Activated CD4-positive, CD25-positive, alpha-beta regulatory T cell treated with anti-CD3 and anti-CD28 coated beads, Interleukin-2, amount 50 U/mL, for 72 hours (primary cell): ENCODE data around the gene NFIX.
A peak's percentile ranks its signal among the peaks of the same experiment; 100 is the strongest.

Experiments used
- DNase-seq: peaks from one replicate; pipeline ENCODE4 v3.0.0; 2021

The NFIX gene

DNA sequence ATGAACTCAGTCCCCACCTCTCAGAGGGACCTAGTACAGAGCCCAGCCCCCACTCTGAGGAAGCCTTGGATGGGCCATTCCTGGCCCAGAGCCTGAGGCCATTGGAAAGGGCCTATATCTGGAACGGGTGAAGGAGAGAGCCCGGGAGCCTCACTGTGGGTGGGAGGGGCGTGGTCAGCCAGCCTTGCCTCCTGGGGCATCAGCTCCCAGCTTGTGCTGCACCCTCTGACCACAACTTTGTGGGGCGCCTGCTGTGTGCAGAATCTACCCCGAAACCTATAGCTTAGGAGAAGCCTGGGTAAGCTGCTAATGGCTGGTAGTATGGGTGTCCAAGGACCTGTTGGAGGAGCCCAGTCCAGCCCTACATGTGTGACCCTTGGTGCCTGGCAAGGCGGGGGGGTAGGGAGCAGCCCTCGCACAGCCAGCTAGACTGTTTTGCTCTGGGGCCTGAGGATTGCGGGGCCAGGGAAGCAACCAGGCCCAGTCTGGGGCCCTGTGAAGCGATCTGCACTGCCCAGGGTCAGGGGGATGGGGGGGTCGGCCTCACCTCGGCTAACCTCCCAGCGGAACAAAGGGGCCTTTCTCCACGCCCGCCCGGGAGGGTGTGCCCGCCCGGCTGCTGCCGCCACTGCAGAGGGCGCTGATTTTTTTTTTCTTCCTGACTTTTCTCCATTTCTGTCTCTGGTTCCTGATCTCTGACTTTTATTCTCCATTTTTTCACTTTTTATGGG lies 65.1 kb downstream of the NFIX start:
- no peak for DNase-seq

- DNase-seq: peak; percentile 87
These were observed 66.0 kb downstream of the NFIX start for GRCh38 chr19:13060964-13061927.

- DNase-seq: no peak
These were observed 67.0 kb downstream of the NFIX start for GRCh38 chr19:13062317-13062716.

DNA sequence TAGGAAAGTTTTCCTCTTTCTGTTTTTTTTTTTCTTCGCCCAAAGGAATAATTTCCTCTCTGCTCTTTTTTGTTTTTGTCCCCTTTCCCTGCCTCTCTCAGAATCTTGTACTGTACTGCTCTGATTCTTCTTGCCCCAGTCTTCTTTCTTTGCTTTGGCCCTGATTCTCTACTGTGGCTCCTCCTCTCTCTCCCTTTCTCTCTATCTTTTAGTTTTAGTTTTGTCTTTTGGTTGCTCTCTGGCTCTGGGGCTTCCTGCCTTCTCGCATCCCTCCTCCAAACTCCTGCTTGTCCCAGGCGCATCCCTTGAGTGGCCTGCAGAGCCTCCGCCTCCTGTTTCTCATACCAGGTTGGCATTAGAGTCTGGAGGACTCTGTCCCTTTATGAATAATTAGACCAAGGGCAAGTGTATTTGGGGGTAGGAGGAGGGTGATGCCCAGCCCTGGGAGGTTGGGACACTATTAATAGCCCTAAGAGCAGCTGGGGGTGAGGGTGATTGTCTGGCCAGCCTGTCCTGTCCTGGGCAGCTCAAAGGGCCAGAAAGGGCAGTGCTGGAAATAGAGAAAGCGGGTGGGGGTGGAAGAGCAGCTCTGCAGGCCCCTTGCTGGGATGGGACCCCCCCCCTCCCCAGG lies 68.3 kb downstream of the NFIX start:
- DNase-seq: no peak

GRCh38 chr19:13064092-13064489 lies 68.8 kb downstream of the NFIX start:
- DNase-seq: no peak

DNA sequence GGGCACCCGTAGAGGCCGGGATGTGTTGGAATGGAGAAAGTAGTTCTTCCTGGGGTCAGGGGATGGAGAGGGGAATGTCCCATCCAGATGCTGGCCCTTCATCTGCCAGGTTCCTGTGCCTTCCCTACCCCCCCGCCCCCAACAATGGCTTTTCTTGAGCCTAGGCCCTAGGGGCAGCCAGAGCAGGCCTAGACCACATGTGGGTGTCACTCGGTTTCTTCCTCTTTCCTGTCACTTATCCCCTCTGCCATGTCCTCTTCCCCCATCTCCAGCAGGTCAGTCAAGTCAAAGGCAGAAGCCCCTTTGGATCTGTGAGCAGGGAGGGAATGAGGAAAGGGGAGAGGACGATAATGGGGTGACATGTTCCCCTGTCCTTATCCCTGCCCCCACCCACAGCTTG lies 71.0 kb downstream of the NFIX start:
- no peak for DNase-seq

DNA sequence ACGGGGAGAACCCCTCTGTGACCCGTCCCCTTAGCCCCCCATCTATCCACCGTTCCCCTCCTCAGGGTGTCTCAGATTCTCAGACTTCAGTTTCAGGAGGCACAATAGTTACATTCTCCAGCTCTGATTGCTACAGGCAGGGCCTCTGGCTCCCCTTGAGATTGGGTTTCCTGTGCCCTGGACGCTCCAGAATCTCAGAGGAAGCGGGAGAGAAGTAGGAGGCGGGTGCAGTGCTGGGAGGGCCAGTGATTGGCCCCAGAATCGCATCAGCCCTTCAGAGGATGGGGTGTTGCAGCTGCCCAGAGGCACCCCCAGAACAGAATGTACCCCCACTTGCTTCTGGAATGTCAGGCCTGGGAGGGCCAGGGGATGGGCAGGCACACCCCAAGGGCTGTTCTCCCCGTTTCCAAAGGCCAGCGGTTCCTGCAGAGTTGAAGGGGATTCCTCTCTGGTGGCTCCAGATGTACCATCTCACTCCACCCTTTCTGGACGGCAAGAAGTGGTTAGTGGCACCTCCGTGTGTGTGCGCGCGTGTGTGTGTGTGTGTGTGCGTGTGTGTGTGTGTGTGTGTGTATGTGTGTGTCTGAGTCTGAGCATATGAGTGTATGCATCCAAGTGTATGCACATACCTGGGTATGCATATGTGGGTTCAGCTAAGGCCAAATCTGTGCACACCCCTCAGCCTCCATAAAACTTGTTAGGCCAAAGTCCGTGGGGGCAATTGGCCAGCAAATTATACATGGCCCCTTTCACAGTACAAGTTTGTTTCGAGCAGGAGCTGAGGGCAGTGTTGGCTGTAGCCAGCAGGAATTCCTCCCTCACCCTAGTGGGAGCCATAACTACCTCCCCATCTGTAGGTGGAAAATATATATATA lies 71.9 kb downstream of the NFIX start:
- DNase-seq: no peak

DNA sequence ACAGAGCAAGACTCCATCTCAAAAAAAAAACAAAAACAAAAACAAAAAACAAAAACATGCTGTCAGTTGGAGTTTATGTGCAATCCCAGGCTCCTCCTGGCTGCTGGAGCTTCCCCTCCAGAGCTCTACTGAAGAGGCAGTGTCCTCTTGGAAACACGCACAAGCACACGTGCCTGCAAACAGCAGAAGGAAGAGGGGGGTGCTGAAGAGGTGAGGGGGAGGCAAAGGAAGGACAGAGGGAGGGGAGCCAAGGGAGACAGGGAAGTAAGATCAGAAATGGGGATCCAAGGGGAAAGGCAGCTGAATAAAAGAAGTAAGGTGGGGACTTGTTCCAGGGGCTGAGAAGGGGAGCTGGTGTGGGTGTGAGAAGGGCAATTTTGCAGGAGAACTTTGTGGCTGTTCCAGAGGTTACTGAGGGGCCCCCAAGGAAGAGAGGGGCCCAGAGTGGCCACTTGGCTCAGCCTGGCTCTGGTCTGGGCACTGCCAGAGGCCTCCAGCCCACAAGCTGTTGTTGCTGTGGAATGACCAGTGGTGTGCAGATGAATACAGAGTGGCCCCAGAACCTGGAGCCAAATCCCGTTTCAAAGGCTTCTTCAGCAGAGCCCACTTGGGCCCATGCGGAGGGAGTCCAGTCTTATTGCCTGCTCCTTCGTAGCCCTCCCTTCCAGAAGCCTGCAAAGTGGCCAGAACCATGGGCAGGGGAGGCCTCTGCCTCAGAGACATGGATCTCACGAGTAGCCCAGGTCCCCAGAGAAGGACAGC lies 73.0 kb downstream of the NFIX start:
- no peak for DNase-seq

DNA sequence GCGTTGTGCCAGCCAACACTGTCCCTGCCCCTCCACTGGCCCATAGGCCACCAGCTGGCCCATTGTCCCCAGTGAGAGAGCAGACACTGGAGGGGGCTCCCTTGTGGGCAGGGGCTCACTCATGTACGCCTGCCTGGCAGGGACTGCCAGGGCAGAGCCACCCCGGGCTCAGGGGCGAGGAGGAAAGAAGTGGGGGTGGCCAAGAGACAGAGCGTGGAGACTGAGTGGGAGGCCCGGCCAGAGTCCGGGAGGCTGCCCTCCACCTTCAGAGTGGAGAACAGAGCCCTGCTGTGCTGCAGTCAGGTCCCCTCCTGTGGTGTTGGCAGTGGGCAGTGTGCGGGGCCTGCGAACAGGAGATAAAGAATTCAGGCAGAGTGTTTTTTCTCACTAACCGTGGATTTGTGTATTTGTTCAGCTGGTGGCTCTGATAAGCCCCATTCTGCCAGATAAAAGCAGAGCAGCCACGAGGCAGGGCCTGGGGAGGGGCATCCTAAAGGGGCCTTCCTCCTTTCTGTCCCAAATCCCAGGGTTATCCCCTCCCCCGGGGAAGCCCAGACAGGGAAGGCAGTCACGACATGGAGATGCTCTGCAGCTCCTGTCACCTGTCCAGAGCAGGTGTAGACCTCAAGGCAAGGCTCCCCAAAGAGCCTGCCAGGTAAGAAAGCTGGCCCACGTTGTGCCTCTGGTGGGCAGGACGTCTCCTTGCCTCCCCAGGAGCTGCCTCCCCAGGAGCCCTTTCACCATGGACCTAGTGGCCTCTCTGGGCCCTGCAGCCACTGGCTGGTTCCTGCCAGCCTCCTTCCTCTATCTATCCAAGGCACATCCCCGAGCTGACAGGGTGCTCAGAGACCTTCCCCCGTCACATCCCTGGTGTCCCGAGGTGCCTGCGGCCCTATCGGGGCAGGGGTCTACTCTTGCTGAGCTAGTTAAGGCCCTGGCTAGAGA lies 74.4 kb downstream of the NFIX start:
- DNase-seq: no peak

DNA sequence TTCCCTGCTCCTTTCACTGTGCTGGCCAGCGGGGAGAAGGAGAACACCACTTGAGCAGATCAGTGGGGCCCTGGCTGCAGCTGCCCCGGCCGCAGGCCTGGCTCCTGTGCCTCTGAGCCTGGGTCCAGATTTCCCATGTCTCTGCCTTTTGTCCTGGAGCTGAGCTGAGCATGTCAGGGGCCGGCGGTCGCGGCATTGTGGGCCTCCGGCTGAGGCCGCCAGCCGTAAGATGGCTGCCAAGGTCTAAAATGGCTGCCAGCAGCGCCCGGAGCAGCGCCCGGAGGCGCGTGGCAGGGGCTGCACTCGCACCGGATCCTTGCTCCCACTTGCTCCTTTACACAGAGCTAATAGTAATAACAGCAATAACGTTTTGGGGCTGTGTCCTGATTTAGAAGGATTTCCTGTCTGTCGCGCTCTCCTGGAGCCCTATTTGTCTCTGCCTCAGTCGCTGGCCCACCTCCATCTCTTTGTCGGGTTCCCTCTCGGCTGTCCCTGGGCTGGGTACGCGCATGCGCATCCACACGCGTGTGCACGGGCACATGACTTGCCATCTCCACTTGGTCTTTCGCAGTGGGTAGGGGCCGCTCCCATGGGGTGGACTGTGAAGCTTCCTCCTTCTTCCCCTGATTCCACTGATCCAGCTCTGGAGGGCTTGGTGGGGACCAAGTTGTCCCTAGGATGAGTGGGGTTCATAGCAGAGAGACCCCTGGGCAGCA lies 75.3 kb downstream of the NFIX start:
- no peak for DNase-seq

GRCh38 chr19:13071444-13072187 lies 76.3 kb downstream of the NFIX start:
- DNase-seq: no peak

DNA sequence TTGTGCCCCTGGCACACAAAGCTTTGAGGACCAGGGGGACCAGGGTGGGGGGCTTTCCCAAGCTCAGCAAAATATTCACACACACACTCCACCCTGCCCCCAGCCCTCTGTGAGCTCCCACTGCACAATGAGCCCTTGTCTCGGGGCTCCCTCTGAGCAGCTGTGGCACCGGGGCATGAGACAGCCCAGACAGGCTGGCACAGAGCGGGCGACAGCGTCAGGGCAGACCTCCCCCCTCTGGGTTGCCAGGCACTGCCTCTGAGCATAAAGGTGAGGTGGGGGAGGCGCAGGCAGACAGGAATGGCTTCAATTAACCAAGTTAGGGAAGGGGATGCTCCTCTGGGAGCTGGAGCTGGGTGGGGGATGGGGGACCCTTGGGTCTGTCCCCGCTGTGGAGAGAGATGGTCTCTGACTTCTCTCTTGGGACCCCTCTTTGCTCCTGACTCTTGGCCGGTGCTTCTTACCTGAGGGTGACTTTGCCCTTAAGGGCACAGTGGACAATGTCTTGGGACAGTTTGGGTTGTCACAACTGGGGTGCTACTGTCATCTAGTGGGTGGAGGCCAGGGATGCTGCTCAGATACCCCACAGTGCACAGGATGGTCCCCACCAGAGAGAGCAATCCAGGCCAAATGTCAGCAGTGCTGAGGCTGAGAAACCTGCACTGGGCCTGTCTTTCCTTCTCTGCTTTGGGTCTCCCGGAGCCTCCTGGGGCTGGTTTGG lies 77.1 kb downstream of the NFIX start:
- DNase-seq: no peak

DNA sequence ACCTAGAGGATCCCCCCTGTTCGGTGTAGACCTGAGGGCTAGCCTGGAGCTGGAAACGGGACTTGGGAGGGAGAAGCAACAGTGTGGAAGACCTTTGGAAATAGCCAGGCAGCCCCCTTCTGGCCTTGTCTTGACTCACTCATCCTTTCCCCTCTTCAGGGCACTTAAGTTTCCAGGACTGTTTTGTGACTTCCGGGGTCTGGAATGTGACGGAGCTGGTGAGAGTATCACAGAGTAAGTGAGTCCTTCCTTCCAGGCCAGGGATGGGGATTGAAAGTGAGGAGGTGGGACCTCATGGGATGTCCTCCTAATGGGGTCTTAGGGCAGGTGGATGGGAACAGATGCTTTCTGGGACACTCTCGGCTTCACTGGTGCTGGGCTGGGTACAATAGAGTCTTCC lies 78.0 kb downstream of the NFIX start:
- DNase-seq: no peak

DNA sequence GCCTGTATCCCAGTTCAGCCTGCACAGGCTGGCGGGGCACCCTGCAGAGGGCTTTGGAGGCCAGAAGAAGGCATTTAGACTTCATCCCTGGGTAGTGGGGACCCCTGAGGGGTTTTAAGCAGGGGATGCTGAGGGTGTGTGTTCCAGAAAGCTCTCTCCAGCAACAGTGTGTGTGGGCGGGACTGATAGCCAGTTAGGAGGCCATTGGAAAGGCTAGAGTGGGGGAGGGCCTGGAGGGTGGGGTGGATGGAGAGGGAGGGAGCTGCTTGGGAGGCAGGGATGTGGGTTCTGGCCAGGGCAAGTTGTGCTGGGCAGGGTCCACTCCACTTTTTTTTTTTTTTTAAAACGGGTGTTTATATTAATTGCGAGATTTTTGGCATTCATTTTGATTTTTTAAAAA lies 79.1 kb downstream of the NFIX start:
- DNase-seq: no peak

- DNase-seq: no peak
These were observed 81.0 kb downstream of the NFIX start for GRCh38 chr19:13076320-13076719.

GRCh38 chr19:13076787-13077186 lies 81.5 kb downstream of the NFIX start:
- no peak for DNase-seq

GRCh38 chr19:13077240-13077639 lies 82.0 kb downstream of the NFIX start:
- no peak for DNase-seq

DNA sequence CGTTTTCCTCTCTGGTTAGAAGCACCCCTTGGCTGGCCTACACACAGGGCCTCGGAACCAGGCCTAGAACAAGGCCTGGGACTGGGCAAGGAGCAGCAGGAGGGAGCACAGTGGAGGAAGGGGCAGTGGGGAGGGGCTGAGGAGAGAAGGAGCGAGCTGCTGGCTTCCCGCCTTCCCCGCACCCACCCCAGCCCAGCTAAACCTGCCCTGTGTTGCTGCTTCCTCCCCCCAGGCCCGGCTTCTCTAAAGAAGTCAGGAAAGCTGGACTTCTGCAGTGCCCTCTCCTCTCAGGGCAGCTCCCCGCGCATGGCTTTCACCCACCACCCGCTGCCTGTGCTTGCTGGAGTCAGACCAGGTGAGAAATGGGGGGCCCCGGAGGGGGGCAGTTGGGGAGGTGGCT lies 83.1 kb downstream of the NFIX start:
- no peak for DNase-seq
